HG02623 (cell line): ENCODE results near the gene KPNA3.
"Not testable (repeated sequence)": the region's sequence is repeated elsewhere in the genome, so short reads cannot be mapped to it uniquely, and the experiment has no call there.

ENCODE experiments used
- ATAC-seq: cut with Tn5 transposase; IDR thresholded peaks from one replicate; pipeline ENCODE4 v1.9.1; 2021; ENCODE audit warnings: moderate library complexity; ENCODE audit not compliant: unreplicated experiment

The KPNA3 gene

GRCh38 chr13:49807681-49808080 is 15.2 kb upstream of the KPNA3 start:
- no peak for ATAC-seq

- ATAC-seq = no peak
These were observed 13.6 kb upstream of the KPNA3 start for GRCh38 chr13:49806126-49806536.

- ATAC-seq = not testable (repeated sequence)
These were observed 10.6 kb upstream of the KPNA3 start for GRCh38 chr13:49803047-49803446.

- ATAC-seq = no peak
These were observed 9.9 kb upstream of the KPNA3 start for GRCh38 chr13:49802426-49802825.

- ATAC-seq = peak; percentile 15
These were observed 552 bp downstream of the KPNA3 start for GRCh38 chr13:49791711-49792549.

GRCh38 chr13:49791315-49791710 is 1.2 kb downstream of the KPNA3 start:
- ATAC-seq = no peak

- no peak for ATAC-seq
These were observed 2.5 kb downstream of the KPNA3 start for GRCh38 chr13:49789968-49790367.

GRCh38 chr13:49786401-49787008 is 6.0 kb downstream of the KPNA3 start:
- ATAC-seq = no peak

- no peak for ATAC-seq
These were observed 7.5 kb downstream of the KPNA3 start for GRCh38 chr13:49784886-49785570.

- ATAC-seq = no peak
These were observed 8.6 kb downstream of the KPNA3 start for GRCh38 chr13:49783865-49784264.

GRCh38 chr13:49782784-49783183 is 9.7 kb downstream of the KPNA3 start:
- no peak for ATAC-seq

GRCh38 chr13:49781806-49782205 is 10.7 kb downstream of the KPNA3 start:
- ATAC-seq = no peak

- ATAC-seq = no peak
These were observed 12.8 kb downstream of the KPNA3 start for GRCh38 chr13:49779721-49780120.

- no peak for ATAC-seq
These were observed 14.5 kb downstream of the KPNA3 start for GRCh38 chr13:49777746-49778614.

GRCh38 chr13:49776871-49777270 is 15.6 kb downstream of the KPNA3 start:
- no peak for ATAC-seq

- no peak for ATAC-seq
These were observed 18.0 kb downstream of the KPNA3 start for GRCh38 chr13:49774376-49775005.

- ATAC-seq = no peak
These were observed 19.7 kb downstream of the KPNA3 start for GRCh38 chr13:49772828-49773227.

- not testable (repeated sequence) for ATAC-seq
These were observed 30.7 kb downstream of the KPNA3 start for GRCh38 chr13:49761811-49762210.

- no peak for ATAC-seq
These were observed 31.9 kb downstream of the KPNA3 start for GRCh38 chr13:49760558-49760957.

GRCh38 chr13:49759503-49759902 is 33.0 kb downstream of the KPNA3 start:
- no peak for ATAC-seq
